Measurements from ENCODE around the gene CCDC146. TPM values are rescaled to one million over a fixed set of nuclear protein-coding genes. Genes with fewer than 3 reads are reported as not detected.

CCDC146 gene
- total RNA-seq, 1 donor from 2014 or later: 20.6 TPM

DNA sequence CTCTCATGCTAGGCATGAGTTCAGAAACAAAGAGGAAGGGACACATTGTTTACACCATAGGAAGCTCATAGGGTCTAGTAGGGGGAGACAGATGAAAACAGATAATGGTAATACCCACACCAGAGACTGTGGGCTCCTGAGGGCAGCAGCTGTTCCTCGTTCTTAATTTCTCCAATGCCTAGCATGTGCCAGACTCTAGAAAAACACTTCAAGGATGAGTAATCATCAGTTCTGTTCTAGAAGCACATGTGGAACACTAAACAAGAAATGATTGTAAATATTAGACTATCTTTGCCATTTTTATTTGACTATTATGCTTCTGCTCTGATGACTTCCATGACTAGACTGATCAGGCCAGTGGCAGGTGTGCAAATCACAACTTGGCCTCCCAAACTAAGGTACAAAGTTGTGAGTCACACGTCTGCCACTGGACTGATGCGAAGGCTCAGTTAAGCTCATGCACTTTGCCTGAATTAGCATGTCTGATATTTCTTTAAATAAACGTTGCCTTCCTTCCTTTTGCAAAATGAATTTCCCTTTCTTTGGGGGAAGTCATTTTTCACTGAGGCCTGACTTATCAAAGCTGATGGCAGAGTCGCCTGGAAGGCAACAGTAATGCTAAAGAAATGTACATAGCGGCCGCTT lies 166.4 kb downstream of the CCDC146 start:
- DNase-seq (ENCODE audit: extremely low spot score in 2 of 2): no peak
- H3K4me3 ChIP-seq: no peak overlapping the region
- peaks cover 0 to 4% of the 10 kb centered on the region in 2 donors for H3K36me3 ChIP-seq
- H3K27me3 ChIP-seq: no peaks in the 10 kb centered on the region
- TF ChIP-seq POLR2A (IDR thresholded peaks at IDR 0.05): no peak
- TF ChIP-seq, protein P1, sequence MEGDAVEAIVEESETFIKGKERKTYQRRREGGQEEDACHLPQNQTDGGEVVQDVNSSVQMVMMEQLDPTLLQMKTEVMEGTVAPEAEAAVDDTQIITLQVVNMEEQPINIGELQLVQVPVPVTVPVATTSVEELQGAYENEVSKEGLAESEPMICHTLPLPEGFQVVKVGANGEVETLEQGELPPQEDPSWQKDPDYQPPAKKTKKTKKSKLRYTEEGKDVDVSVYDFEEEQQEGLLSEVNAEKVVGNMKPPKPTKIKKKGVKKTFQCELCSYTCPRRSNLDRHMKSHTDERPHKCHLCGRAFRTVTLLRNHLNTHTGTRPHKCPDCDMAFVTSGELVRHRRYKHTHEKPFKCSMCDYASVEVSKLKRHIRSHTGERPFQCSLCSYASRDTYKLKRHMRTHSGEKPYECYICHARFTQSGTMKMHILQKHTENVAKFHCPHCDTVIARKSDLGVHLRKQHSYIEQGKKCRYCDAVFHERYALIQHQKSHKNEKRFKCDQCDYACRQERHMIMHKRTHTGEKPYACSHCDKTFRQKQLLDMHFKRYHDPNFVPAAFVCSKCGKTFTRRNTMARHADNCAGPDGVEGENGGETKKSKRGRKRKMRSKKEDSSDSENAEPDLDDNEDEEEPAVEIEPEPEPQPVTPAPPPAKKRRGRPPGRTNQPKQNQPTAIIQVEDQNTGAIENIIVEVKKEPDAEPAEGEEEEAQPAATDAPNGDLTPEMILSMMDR (IDR thresholded peaks at IDR 0.05): no peak
- no peak for TF ChIP-seq POLR2AphosphoS5 (IDR thresholded peaks at IDR 0.05; ENCODE audit: insufficient read depth in 1 of 2, low read depth in 1 of 2)
- H3K4me1 ChIP-seq: peaks cover 4% of the 10 kb centered on the region
- intact Hi-C loops (cut with DNase I): no loop called here
- H3K9me3 ChIP-seq: no peaks in the 10 kb centered on the region
- no peak overlapping the region for H3K27ac ChIP-seq

DNA sequence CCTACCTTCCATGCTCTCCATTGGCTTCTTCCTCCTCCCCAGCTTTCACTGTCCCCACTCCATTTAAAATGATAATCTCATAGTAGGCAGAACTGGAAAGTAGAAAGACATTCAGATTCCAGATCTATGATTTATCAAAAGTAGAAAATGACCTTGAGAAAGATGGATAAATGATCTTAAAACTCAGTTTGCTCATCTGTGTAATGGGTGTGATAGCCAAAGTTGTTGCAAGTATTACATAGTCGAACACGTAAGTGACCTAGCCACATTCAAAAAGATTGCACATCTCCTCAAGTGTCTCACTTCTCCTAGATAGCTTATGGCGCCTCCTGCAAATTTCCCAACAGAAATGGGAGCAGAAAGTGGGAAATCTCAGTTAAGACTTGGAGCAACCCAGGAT lies 167.0 kb downstream of the CCDC146 start:
- Histone ChIP-seq H3K36me3 (peaks cover 0 to 7% of the 10 kb centered on the region in 2 donors), H3K4me3 (no peak overlapping the region), H3K27ac (no peak overlapping the region), H3K9me3 (no peaks in the 10 kb centered on the region), H3K4me1 (peaks cover 4% of the 10 kb centered on the region), H3K27me3 (no peaks in the 10 kb centered on the region)
- TF ChIP-seq POLR2AphosphoS5 (IDR thresholded peaks at IDR 0.05; ENCODE audit: insufficient read depth in 1 of 2, low read depth in 1 of 2): no peak
- no peak for TF ChIP-seq POLR2A (IDR thresholded peaks at IDR 0.05)
- TF ChIP-seq, protein P1 (IDR thresholded peaks at IDR 0.05): no peak
- no peak for DNase-seq (ENCODE audit: extremely low spot score in 2 of 2)
- intact Hi-C loops (cut with DNase I): no loop called here

DNA sequence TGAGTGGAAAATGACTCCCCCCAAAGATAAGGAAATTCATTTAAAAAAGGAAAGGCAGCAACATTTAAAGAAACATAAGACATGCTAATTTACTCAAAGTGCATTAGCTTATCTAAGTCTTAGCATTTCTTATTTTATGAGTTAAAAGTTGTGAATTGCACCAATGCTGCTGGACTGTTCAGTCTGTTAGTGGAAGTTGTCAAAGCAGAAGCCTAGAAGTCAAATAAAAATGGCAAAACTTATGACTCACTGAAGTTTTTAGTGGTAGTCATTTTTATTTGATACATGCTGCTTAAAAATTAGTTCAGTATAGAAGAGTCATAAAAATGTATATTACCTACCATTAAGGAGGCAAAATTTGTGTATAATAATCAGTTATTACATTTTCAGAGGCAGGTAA lies 168.0 kb downstream of the CCDC146 start:
- Histone ChIP-seq H3K27ac (no peak overlapping the region), H3K4me1 (peaks cover 4% of the 10 kb centered on the region), H3K36me3 (peaks cover 0 to 12% of the 10 kb centered on the region in 2 donors), H3K27me3 (no peaks in the 10 kb centered on the region), H3K4me3 (no peak overlapping the region), H3K9me3 (no peaks in the 10 kb centered on the region)
- intact Hi-C loops (cut with DNase I): no loop called here
- DNase-seq (ENCODE audit: extremely low spot score in 2 of 2): no peak
- TF ChIP-seq POLR2A (IDR thresholded peaks at IDR 0.05): no peak
- TF ChIP-seq, protein P1 (IDR thresholded peaks at IDR 0.05): no peak
- no peak for TF ChIP-seq POLR2AphosphoS5 (IDR thresholded peaks at IDR 0.05; ENCODE audit: insufficient read depth in 1 of 2, low read depth in 1 of 2)

DNA sequence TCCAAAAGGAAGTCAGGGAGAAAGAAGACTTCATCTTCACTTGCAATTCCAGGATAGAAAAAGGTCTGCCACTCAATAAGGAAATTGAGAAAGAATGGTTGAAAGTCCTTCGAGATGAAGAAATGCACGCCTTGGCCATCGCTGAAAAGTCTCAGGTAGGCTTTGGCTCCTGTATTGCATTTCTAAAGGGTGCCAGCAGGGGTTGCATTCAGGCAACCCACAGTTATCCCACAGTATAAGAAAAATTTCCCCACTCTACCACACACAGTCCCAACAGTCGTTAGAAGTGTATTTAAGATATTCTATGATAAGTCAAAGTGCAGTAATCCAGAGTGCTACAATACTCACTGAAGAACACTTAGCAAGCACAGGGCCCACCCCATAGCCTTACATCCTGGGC lies 170.6 kb downstream of the CCDC146 start:
- intact Hi-C loops (cut with DNase I): no loop called here
- Histone ChIP-seq H3K4me1 (no peaks in the 10 kb centered on the region), H3K4me3 (no peak overlapping the region), H3K36me3 (peaks cover 0 to 16% of the 10 kb centered on the region in 2 donors), H3K9me3 (no peaks in the 10 kb centered on the region), H3K27me3 (no peaks in the 10 kb centered on the region), H3K27ac (no peak overlapping the region)
- DNase-seq (ENCODE audit: extremely low spot score in 2 of 2): no peak
- TF ChIP-seq, protein P1 (IDR thresholded peaks at IDR 0.05): no peak
- TF ChIP-seq POLR2A (IDR thresholded peaks at IDR 0.05): no peak
- no peak for TF ChIP-seq POLR2AphosphoS5 (IDR thresholded peaks at IDR 0.05; ENCODE audit: insufficient read depth in 1 of 2, low read depth in 1 of 2)

DNA sequence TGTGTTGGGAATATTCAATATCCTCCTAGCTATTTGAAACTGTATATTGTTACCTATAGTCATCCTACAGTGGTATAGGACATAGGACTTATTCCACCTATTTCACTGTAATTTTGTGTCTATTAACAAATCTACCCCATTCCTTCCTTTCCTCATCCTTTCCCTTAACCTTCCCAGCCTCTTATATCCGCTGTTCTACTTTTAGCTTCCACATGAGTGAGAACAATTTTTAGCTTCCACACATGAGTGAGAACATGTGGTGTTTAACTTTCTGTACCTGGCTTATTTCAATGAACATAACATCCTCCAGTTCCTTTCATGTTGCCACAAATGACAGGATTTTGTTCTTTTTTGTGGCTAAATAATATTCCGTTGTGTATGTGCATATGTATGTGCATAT lies 173.1 kb downstream of the CCDC146 start:
- no peak overlapping the region for H3K27ac ChIP-seq
- H3K4me3 ChIP-seq: no peak overlapping the region
- DNase-seq (ENCODE audit: extremely low spot score in 2 of 2): no peak
- H3K9me3 ChIP-seq: no peaks in the 10 kb centered on the region
- H3K27me3 ChIP-seq: no peaks in the 10 kb centered on the region
- no peaks in the 10 kb centered on the region for H3K4me1 ChIP-seq
- intact Hi-C loops (cut with DNase I): no loop called here
- TF ChIP-seq POLR2A (IDR thresholded peaks at IDR 0.05): no peak
- TF ChIP-seq, protein P1 (IDR thresholded peaks at IDR 0.05): no peak
- TF ChIP-seq POLR2AphosphoS5 (IDR thresholded peaks at IDR 0.05; ENCODE audit: insufficient read depth in 1 of 2, low read depth in 1 of 2): no peak
- peaks cover 0 to 16% of the 10 kb centered on the region in 2 donors for H3K36me3 ChIP-seq

Data from vagina (tissue), 2 donors.